Activated CD8-positive, alpha-beta memory T cell treated with anti-CD3 and anti-CD28 coated beads for 48 hours (primary cell): ENCODE results near the gene BATF3.

ENCODE experiments used
- DNase-seq, 3 experiments: peaks; one replicate each; pipeline ENCODE4 v3.0.0-alpha.2; 2020; ENCODE audit warnings: low read depth in 2 of 3, low spot score in 2 of 3

Gene BATF3

DNA sequence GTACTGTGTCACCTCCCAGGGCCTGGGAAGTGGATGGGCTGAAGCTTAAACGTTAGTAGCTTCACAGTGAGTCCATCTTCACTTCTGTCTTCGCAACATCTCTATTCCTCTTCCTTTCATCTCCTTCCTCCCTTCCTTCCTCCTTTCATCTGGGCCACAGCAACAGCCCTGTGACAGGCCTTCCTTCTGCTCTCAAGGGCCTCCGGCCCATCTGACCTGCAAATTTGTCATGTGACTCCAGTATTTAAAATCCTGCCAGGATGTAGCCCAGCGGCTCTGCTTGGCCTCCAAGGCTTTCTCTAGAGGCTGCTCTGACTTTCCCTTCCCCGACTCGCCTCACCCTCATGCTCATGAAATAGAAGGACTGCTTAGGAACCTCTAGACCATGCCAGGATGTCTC is 10.9 kb upstream of the BATF3 start:
- no peak for DNase-seq

DNA sequence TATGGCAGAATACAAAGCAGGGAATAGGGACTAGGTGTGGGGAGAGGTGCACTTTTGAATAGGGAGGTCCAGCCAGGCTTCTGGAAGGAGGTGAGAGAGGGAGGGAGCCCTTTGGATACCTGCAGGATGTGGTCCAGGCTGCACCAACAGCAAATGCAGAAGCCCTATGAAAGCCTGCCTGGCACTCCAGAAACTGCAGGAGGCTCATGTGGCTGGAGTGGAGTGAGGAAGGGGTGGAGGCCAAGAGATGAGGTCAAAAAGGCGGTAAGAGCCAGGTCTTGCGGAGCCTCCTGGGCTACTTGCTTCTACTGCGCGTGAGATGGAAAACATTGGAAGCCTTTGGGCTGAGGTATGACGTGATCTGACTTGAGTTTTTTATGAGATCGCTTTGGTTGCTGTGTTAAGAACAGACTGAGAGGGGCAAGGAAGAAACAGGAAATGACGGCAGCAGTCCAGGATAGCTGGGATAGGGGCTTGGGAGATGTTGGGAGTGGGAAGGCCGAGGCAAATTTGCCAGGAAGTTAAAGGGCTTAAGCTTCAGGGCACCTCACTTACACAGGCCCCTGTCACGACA is 4.4 kb upstream of the BATF3 start:
- DNase-seq = no peak

DNA sequence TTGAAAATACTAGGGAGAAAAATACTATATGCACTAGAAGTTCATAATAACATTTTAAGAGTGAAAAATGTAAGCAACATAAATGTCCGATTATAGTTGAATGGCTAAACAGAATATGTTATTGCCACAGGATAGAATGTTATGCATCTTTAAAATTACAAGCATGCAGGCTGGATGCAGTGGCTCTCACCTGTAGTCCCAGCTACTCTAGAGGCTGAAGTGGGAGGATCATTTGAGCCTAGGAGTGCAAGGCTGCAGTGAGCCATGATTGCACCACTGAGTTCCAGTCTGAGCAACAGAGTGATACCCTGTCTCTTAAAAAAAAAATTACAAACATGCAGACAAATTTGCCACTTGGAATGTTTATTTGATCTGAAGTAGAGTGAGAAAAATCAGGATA is 3.0 kb upstream of the BATF3 start:
- DNase-seq = no peak

DNA sequence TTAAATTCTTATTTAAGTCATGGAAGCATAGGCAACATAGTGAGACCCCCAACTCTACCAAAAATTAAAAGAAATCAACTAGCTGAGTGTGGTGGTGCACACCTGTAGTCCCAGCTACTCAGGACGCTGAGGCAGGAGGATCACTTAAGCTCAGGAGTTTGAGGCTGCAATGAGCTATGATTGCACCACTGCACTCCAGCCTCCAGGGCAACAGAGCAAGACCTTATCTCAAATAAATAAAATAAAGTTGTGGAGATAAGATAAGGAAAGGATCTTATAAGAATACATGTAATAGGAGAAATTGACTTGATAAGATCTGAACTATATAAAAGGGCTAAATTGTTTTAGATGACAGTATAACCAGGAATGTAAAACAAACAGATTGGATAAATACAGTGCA is 2.3 kb upstream of the BATF3 start:
- no peak for DNase-seq

DNA sequence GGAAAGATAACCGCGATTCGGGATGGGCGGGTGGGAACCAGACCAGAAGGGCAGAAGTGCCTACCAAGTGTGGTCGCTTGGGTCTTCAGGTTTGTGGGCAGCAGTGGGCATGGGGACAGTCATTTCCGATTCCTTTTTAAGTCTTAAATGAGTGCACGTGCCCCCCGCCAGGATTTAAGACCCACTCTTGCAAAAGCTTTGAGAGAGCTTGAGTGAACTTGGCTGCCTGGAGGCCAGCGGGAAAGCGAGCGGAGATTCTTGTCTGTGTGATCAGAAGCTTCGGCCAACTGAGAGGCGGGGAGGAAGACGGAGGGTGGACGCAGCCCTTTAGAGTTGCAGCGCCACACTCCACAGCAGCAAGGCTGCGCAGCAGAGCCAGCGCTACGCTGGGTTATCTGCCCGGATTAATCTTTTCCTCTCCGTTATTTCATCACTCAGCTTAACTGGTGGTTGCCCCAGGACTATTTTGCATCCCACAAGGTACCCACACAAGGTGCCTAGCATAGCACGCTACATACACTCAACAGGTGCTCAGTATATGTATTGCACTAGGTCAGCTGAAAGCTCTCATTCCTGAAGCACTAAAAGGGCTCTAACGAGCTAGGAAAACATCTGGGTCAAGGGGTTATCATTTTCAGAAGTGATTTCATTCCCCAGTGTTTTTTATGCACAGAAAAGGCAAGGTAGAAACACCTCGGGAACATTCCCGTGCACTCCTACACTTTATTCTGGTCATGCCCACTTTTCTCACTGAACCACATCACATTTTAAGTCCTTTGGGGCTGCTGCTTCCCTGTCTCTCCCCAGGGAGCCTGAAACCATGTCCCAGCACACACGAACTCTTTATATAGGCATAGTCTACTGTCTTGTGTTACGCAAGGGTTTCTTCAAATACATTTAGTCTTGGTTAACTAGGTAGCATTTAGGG is 1.5 kb upstream of the BATF3 start:
- DNase-seq = no peak

DNA sequence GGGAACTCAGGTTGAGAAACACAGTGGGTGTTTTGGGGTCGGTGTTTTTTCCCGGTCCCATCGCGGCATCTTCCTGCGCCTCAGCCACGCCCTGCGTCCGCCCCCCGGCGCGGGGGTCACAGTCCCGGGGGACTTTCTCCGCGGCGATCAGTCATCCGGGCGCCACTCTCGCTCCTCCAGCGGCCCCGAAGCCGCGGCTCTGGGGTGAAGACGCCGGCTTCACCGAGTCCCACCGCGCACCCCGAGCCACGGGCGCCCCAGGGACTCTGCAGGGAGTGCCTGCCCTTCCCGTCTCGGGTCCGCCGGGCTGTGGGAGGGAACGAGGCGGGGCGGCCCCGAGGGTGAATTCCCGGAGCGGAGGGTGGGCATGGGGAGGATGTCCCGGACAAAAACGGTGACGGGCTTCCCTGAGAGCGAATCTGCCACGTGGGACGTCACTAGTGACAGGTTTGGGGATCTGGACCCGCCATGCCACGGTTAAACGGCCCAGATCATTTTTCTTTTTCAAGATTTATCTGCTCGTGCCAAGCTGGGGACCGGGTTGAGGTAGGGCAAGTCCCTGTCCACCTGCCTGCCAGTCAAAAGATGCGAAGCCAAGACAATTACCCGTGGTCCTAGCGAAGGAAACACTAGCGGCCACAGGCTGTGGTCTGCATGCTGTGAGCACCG is 717 bp upstream of the BATF3 start:
- DNase-seq = peak; percentile 44 to 74 (median 65)

DNA sequence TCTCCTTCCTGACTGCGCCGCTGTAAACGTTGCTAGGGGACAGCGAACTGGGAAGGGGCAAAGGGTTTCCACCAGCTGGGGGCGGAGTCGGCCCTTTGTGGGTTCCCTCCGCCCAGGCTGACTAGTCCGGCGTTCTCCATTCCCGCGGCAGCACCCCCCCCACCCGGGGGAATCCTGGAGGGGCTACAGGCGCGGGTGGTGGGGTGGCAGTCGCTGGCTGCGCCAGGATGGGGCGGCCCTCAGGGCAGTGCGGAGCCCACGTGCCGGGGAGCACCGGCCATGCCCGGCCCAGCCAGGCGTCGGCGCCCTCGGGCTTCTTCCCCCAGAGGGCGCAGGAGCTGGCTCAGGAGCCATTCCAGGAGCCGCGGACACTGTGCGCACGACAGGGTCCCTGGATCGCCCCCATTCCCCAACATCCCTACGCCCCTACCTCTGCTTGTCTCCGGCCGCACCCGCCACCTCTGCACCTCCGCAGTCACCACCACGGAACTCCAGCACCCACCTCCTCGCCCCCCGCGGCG is 476 bp downstream of the BATF3 start:
- DNase-seq = peak in 2 of 3 experiments; percentile 48 to 56

DNA sequence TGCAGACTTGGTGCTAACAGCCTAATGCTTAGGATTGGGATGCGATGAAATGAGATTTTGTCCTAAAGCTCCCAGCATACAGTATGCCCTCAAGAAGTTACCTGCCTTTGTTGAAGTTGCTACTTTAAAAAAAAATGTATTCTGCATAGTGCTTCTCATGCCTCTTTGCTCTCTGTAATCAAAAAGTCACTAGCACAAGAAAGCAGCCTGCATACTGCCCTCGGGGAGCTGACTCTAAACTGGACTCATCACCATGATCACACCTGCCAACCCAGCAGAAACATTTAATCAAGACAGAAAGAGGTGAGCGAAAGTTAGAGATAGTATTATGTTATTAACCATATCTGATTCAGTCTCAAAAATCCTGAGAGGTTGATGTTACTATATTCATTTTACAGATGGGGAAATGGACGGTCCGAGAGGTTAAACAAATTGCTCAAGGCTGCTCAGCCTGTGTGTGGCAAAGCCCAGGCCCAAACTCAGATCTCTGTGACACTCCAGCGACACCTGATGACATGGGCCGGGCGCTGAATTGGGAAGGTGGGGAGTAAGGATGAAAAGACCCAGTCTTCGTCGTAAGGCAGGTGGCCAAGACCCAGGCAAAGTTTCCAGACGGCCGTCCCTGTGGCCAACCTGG is 1.1 kb downstream of the BATF3 start:
- DNase-seq = no peak

DNA sequence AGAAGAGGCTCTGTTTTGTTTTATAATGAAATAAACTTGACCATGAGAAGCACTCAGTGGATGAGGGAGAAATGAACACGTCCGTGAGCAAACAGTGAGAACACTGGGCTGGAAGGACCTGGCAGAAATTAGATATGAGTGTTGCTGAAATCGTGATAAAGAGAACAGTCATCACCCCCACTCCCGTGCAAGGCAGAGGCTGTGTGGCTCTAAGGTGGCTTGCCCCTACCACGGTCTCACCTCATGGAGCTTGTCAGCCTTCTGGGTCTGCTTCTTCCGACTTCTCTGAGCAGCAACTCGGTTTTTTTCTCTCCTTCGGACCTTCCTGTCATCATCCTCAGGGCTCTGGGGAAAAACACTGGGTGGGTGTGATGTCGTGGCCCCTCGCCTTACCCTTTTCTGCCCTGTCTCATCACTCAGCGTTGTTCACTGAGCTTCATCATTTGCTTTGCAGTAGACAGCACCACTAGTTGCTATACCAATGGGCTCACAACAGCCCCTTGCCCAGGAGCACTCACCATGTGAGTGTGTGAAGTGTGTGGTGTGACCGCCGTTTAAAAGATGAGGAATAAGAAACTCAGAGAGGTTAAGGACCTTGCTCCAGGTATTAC is 2.8 kb downstream of the BATF3 start:
- DNase-seq = no peak

DNA sequence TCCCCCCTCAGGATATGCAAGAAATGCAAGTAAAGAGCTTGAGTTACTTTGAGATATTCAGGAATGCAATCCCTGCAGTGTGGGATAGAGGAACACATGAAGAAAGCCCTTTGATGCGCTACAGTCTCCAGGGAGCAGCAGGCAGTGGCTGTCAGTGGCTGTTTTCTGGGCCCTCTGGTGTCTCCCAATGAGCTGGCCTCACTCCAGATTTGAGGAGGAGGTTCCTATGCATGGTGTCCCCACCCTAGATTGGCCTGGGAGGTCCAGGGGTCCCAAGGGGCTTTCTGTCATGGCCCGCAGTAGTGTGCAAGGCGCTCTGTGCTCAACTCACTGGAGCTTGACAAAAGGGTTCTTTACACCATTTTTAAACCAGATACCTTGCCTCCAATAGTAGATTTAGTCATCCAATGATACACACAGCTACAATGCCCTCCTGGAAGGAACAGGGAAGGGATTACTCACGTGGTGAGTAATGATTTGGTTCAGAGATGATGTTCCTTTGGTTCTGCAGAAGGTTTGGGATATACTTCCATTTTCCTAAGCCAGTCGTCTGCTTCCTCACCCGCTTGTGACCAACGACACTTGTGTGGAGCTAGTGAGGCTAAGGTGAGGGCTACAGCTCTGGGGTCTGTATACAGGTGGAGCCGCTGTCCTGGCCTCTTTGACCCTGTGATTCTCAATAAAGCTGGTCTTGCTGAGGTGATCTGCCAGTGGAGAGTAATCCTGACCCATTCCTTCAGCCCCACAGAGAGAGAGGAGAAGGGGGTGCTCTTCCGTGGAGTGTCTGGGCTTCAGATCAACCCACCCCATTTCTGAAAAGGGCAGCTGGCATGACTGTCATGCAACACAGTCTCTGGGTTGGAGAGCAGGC is 6.6 kb downstream of the BATF3 start:
- no peak for DNase-seq

DNA sequence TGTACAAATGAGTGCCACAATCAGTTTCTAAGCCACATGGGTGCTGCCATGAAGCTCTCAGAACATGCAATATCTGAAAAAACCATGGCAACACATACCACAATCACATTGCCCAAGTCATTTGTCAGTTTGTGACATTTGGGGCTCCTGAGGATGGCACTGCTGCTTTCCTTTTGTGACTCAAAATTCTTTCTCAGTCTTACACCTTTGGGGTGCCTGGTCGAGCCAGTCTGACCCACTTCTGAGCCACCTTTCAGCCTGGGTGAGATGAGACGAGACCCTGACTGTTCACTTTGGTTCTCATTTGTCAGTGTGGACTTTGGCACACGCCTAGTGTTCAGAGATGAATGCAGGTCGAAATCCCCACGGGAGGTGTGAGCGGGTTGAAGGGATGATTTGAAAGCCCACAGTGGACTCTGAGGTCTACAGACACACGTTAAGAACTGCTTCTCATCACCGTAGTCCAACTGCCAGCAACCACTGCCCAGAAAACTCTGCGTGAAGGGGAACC is 8.0 kb downstream of the BATF3 start:
- no peak for DNase-seq

DNA sequence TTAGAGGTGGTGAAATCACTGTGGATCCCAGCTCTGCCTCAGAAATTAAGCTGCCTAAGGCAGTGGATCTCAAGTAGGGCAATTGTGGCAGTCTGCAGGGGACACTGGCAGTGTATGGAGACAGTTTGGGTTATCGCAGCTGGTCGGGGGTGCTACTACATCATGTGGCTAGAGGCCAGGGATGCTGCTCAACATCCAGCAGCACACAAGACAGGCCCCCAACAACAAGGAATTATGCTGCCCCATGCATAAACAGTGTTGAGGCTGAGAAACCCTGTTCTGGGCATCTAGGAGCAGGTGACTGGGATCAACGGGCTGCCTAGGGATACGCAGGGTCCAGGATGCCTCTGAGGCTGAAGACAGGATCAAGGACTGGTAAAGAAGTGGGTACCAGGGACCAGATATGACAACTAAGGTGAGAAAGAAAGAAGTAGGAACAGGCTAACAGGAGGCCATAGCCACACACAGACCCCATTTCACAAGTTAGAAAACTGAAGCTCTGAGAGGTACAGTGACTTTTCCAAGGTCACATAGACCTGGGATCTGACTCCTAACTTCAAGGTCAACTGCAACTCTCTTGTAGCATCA is 8.7 kb downstream of the BATF3 start:
- DNase-seq = no peak

DNA sequence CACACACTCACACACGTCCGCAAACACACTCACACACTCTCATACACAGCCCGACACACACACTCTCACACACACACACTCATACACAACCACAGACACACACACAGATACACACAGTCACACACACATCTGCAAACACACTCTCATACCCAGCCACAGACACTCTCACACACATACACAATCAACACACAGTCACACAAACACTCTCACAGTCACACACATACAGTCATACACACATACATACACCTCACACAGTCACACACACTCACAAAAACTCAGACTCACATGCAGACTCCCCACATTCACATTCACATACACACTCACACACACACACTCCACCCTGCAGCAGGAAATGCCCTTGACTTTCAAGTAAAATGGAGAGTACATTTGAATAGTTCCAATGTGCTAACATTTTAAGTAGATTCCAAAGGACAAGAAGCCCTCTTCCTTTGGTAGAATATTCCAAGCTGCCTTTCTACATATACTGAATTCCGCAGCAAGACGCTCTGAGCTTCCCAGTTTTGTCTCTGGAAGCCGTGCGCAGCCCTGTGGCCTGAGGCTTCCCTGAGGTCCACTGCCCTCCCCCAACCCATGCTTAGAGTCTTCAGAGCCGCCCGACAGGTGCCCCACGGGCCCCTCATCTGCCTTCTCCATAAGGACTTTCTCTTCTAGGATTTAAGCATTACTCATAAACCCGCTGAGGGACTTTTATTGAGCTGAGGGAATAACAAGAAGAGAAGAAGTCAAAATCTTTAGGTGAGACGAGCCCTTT is 9.7 kb downstream of the BATF3 start:
- no peak for DNase-seq

DNA sequence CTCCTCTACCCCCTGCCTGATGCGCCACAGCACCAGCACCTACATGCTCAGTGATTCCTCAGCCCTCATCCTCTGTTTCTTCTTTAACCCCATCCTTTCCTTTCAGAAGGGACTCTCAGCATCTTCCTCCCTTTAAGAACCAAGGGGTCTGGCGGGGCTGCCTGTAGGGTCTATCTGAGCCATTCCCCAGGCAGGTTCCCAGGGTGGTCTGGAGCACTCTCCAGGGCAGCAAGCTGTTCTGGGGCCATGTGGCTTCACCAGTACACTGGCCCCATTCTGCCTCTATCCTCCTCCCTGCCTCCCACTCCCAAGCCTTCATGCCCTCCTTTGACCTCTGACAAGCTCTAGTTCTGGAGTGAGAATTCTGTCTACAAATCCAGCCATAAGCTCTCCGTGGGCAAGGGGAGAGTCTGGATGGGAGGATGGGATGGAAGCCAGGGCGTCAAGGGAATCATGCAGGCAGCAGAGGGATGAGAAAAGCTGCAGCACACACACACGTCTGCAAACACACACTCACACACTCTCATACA is 10.4 kb downstream of the BATF3 start:
- no peak for DNase-seq

DNA sequence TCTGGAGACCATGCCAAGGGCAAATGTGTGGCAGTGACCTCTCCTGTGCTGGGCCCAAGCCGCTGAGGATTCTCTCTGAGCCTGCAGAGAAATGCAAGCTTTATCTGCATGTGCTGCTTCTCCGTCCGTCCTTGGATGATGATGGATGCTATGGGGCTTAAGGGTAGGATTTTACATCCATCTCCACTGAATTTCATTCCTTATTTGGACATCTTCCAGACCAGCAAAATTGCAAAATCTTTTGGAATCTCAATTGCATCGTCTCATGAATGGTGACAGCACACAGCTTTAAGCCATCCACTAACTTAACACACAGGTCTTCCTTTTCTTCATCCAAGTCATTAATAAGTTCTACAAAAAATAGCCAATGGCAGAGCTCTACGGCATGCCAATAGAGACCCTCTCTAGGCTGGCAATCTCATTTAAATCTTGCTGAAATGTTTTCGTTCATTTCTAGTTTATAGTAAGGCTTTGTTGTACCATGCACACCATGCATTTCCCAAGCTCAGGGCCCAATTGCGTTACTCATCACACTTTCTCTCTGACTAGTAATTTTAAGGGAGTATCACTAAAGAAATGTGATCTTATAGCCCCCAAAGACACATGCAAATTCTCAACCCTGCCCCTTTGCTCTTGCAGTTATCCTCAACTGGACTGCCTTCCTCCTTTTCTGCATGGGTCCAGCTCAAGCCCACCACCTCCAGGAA is 11.1 kb downstream of the BATF3 start:
- DNase-seq = no peak

DNA sequence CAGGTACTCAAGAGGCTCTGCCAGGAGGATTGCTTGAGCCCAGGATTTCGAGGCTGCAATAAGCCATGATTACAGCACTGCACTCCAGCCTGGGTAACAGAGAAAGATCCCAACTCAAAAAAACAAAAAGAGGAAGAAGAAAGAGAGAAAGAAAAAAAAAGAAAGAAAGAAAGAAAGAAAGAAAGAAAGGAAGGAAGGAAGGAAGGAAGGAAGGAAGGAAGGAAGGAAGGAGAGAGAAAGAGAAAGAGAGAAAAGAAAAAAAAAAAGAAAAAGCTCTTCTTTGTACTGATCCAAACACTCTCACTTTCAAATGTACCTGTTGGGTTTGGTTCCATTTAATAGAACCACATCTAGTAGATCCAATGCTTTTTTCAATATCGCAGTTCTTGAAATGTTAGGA is 11.8 kb downstream of the BATF3 start:
- no peak for DNase-seq

DNA sequence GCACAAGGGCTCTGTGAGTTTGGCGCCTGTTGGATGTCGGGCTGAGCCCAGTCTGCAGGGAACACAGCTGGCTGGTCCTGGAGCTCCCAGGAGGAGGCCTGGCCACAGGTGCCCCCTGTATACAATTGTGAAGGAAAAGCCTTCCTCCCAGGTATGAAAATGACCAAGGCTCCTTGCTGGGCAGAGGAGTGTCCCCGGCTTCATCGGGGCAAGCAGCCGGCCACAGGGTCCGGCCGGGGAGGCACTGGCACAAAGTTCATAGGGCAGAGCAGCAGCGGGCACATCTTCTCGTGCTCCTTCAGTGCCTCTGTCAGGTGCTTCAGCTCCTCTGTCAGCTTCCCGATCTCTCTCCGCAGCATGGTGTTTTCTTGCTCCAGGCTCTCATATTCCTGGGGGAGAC is 13.0 kb downstream of the BATF3 start:
- DNase-seq = no peak

DNA sequence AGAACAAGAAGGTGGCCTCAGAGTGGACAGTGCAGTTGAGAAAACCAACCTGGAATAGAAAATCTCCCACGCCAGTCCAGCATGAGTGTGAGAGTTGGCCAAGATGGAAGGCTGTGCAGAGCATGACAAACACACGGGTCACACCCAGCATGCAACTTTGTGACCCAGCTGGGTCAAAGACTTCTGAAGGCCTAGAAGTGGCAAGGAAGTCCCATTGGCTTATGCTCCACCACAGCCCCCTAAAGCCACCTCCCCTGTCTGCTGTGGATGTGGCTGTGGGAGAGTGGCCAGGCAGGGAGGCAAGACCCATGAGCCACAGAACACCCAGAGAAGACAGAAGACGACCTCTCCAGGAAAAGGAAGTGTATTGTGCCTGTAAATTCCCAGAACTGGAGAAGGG is 13.6 kb downstream of the BATF3 start:
- DNase-seq = no peak
